ENCODE measurements around the gene AP3D1. TPM values are rescaled to one million over a fixed set of nuclear protein-coding genes. Genes with fewer than 3 reads are reported as not detected.

Gene AP3D1
- total RNA-seq, 2 experiments from 2014 or later = 60.5 to 64.2 TPM

DNA sequence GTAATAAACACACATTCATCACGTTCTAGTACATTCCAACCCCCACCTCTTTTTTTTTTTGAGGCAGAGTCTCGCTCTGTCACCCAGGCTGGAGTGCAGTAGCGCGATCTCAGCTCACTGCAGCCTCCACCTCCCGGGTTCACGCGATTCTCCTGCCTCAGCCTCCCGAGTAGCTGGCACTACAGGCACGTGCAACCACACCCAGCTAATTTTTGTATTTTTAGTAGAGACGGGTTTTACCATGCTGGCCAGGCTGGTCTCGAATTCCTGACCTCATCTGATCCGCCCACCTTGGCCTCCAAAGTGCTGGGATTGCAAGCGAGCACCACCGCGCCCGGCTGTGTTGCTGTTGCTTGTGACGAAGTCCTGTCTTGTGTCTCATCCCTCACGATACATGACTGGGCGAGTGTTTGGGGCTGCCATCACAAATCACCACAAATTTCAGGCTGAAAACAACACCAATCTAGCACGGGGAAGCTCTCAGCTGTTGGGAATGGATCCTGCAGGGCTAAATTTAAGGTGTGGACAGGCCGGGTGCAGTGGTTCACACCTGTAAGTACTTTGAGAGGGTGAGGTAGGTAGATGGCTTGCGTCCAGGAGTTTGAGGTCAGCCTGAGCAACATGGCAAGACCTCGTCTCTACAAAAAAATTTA, 70.9 kb downstream of the AP3D1 start:
- intact Hi-C loops (cut with micrococcal nuclease) = loop anchor here (5.0 kb wide), 1 partner anchor 63 kb away; the partner anchor contains the start of gene BTBD2
- peaks cover 40% of the 10 kb centered on the region for H3K4me1 Mint-ChIP-seq (ENCODE audit: low read depth)
- peak overlapping the region; percentile 98 for H3K27ac Mint-ChIP-seq
- DNase-seq = no peak
- no peaks in the 10 kb centered on the region for H3K27me3 Mint-ChIP-seq (ENCODE audit: low read depth)
- CTCF ChIA-PET = interaction anchor here (0.7 to 1.5 kb wide), 3 partner anchors 10 to 138 kb away, joined by 3 to 7 read pairs (median 3); no protein-coding TSS in a partner anchor
- peaks cover 69% of the 10 kb centered on the region for H3K36me3 Mint-ChIP-seq (ENCODE audit: low read depth)
- H3K9me3 Mint-ChIP-seq = no peaks in the 10 kb centered on the region
- H3K4me3 Mint-ChIP-seq = peak overlapping the region; percentile 64

- H3K27ac Mint-ChIP-seq = peak overlapping the region; percentile 98
- H3K9me3 Mint-ChIP-seq = no peaks in the 10 kb centered on the region
- intact Hi-C loops (cut with micrococcal nuclease) = loop anchor here (5.0 kb wide), 1 partner anchor 63 kb away; the partner anchor contains the start of gene BTBD2
These were observed 71.5 kb downstream of the AP3D1 start for GRCh38 chr19:2079865-2080301.

GRCh38 chr19:2079076-2079864, 72.1 kb downstream of the AP3D1 start:
- CTCF ChIA-PET = no interaction called here
- no peak for DNase-seq
- H3K4me1 Mint-ChIP-seq (ENCODE audit: low read depth) = peaks cover 37% of the 10 kb centered on the region
- H3K9me3 Mint-ChIP-seq = no peaks in the 10 kb centered on the region
- no peaks in the 10 kb centered on the region for H3K27me3 Mint-ChIP-seq (ENCODE audit: low read depth)
- peak overlapping the region; percentile 98 for H3K27ac Mint-ChIP-seq
- no peak overlapping the region for H3K4me3 Mint-ChIP-seq
- H3K36me3 Mint-ChIP-seq (ENCODE audit: low read depth) = peaks cover 63% of the 10 kb centered on the region
- intact Hi-C loops (cut with micrococcal nuclease) = no loop called here

More at GRCh38 chr19:2079865-2080301, 71.5 kb downstream of the AP3D1 start:
- H3K4me1 Mint-ChIP-seq (ENCODE audit: low read depth) = peaks cover 37% of the 10 kb centered on the region
- peak overlapping the region; percentile 55 for H3K4me3 Mint-ChIP-seq
- peaks cover 68% of the 10 kb centered on the region for H3K36me3 Mint-ChIP-seq (ENCODE audit: low read depth)
- DNase-seq = no peak
- no peaks in the 10 kb centered on the region for H3K27me3 Mint-ChIP-seq (ENCODE audit: low read depth)
- CTCF ChIA-PET = interaction anchor here (0.7 kb wide), 1 partner anchor 27 kb away, joined by 3 read pairs; no protein-coding TSS in a partner anchor

DNA sequence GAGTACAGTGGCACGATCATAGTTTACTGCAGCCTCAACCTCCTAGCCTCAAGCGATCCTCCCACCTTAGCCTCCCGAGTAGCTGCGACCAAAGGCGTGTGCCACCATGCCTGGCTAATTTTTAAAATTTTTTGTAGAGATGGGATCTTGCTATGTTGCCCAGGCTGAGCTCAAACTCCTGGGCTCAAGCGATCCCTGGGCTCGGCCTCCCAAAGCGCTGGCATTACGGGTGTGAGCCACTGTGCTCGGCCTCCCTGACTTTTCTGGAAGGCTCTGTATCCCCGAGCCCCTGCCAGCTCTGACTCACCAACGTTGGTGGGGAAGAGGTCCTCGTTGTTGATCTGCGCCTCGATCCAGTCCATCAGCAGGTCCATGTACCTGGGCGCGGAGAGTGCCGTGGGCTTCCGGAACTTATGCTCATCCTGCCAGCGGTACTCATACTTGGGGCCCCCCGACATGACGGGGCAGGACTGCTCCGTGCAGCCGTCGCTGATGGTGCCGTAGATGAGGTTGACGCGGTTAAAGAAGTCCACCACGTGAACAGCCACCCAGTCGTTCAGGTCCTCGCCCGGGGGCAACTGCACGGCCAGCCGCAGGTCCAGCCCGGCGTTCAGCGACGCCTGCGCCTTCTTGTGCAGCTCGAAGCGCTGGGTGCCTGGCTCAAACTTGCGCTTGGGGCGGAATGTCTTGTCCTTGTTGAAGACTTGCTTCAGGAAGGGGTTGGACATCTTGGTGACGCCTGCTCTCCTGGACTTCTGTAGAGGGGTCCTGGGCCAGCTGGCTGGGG, 73.3 kb downstream of the AP3D1 start:
- Mint-ChIP-seq H3K4me1 (ENCODE audit: low read depth) (peaks cover 37% of the 10 kb centered on the region), H3K9me3 (no peaks in the 10 kb centered on the region), H3K27ac (peak overlapping the region; percentile 36), H3K36me3 (ENCODE audit: low read depth) (peaks cover 57% of the 10 kb centered on the region), H3K27me3 (ENCODE audit: low read depth) (no peaks in the 10 kb centered on the region), H3K4me3 (no peak overlapping the region)
- CTCF ChIA-PET = interaction anchor here (0.7 kb wide), 1 partner anchor 72 kb away, joined by 3 read pairs; no protein-coding TSS in a partner anchor
- intact Hi-C loops (cut with micrococcal nuclease) = no loop called here
- DNase-seq = no peak

GRCh38 chr19:2077398-2077797, 74.0 kb downstream of the AP3D1 start:
- peaks cover 32% of the 10 kb centered on the region for H3K4me1 Mint-ChIP-seq (ENCODE audit: low read depth)
- CTCF ChIA-PET = interaction anchor here (0.7 kb wide), 1 partner anchor 71 kb away, joined by 3 read pairs; no protein-coding TSS in a partner anchor
- H3K9me3 Mint-ChIP-seq = no peaks in the 10 kb centered on the region
- H3K27me3 Mint-ChIP-seq (ENCODE audit: low read depth) = no peaks in the 10 kb centered on the region
- peak overlapping the region; percentile 36 for H3K27ac Mint-ChIP-seq
- no peak overlapping the region for H3K4me3 Mint-ChIP-seq
- peaks cover 55% of the 10 kb centered on the region for H3K36me3 Mint-ChIP-seq (ENCODE audit: low read depth)
- intact Hi-C loops (cut with micrococcal nuclease) = no loop called here
- no peak for DNase-seq

- H3K9me3 Mint-ChIP-seq = no peaks in the 10 kb centered on the region
- peaks cover 27% of the 10 kb centered on the region for H3K4me1 Mint-ChIP-seq (ENCODE audit: low read depth)
- no peak overlapping the region for H3K4me3 Mint-ChIP-seq
- no peak overlapping the region for H3K27ac Mint-ChIP-seq
- intact Hi-C loops (cut with micrococcal nuclease) = no loop called here
- no peak for DNase-seq
- H3K27me3 Mint-ChIP-seq (ENCODE audit: low read depth) = no peaks in the 10 kb centered on the region
- CTCF ChIA-PET = interaction anchor here (0.5 to 0.7 kb wide), 3 partner anchors 27 to 281 kb away, joined by 3 read pairs; no protein-coding TSS in a partner anchor
- H3K36me3 Mint-ChIP-seq (ENCODE audit: low read depth) = peaks cover 54% of the 10 kb centered on the region
These were observed 74.8 kb downstream of the AP3D1 start for GRCh38 chr19:2076526-2076944.

- CTCF ChIA-PET = no interaction called here
- H3K27me3 Mint-ChIP-seq (ENCODE audit: low read depth) = no peaks in the 10 kb centered on the region
- peaks cover 7% of the 10 kb centered on the region for H3K4me1 Mint-ChIP-seq (ENCODE audit: low read depth)
- H3K27ac Mint-ChIP-seq = peak overlapping the region; percentile 13
- H3K36me3 Mint-ChIP-seq (ENCODE audit: low read depth) = peaks cover 42% of the 10 kb centered on the region
- no peak overlapping the region for H3K4me3 Mint-ChIP-seq
- DNase-seq = no peak
- intact Hi-C loops (cut with micrococcal nuclease) = no loop called here
- H3K9me3 Mint-ChIP-seq = no peaks in the 10 kb centered on the region
These were observed 78.4 kb downstream of the AP3D1 start for GRCh38 chr19:2072757-2073551.

- Mint-ChIP-seq H3K36me3 (ENCODE audit: low read depth) (peaks cover 32% of the 10 kb centered on the region), H3K9me3 (no peaks in the 10 kb centered on the region), H3K27me3 (ENCODE audit: low read depth) (no peaks in the 10 kb centered on the region), H3K27ac (peak overlapping the region; percentile 67), H3K4me1 (ENCODE audit: low read depth) (peaks cover 7% of the 10 kb centered on the region), H3K4me3 (no peak overlapping the region)
- DNase-seq = no peak
- intact Hi-C loops (cut with micrococcal nuclease) = no loop called here
- CTCF ChIA-PET = interaction anchor here (0.7 to 1.4 kb wide), 4 partner anchors 10 to 125 kb away, joined by 5 to 7 read pairs (median 6); no protein-coding TSS in a partner anchor
These were observed 80.2 kb downstream of the AP3D1 start for GRCh38 chr19:2070986-2071673.

DNA sequence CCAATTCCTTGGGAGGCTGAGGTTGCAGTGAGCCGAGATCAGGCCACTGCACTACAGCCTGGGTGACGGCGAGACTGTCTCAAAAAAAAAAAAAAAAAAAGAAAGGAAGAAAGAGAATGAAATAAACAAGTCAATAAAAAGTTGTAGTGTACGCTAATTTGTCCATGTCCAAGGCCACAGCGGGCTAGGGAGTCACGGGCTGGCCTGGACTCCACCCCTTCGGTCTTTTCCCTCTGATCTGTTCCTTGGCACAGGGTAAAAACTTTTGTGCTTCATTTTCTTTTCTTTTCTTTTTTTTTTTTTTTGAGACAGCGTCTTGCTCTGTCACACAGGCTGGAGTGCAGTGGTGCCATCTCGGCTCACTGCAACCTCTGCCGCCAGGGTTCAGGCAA, 80.9 kb downstream of the AP3D1 start:
- no peaks in the 10 kb centered on the region for H3K9me3 Mint-ChIP-seq

GRCh38 chr19:2064788-2065524, 86.4 kb downstream of the AP3D1 start:
- no peaks in the 10 kb centered on the region for H3K9me3 Mint-ChIP-seq
- H3K36me3 Mint-ChIP-seq (ENCODE audit: low read depth) = no peaks in the 10 kb centered on the region
- H3K27me3 Mint-ChIP-seq (ENCODE audit: low read depth) = no peaks in the 10 kb centered on the region
- intact Hi-C loops (cut with micrococcal nuclease) = loop anchor here (5.0 kb wide), 2 partner anchors 168 to 183 kb away; no protein-coding TSS in a partner anchor
- H3K27ac Mint-ChIP-seq = no peak overlapping the region
- DNase-seq = no peak
- CTCF ChIA-PET = no interaction called here
- H3K4me1 Mint-ChIP-seq (ENCODE audit: low read depth) = peaks cover 20% of the 10 kb centered on the region
- no peak overlapping the region for H3K4me3 Mint-ChIP-seq

More for the DNA sequence above, 80.9 kb downstream of the AP3D1 start:
- CTCF ChIA-PET = interaction anchor here (0.6 to 2.0 kb wide), 11 partner anchors 10 to 326 kb away, joined by 3 to 9 read pairs (median 5); no protein-coding TSS in a partner anchor
- H3K27ac Mint-ChIP-seq = no peak overlapping the region
- DNase-seq = no peak
- peaks cover 7% of the 10 kb centered on the region for H3K4me1 Mint-ChIP-seq (ENCODE audit: low read depth)
- H3K27me3 Mint-ChIP-seq (ENCODE audit: low read depth) = no peaks in the 10 kb centered on the region
- no peak overlapping the region for H3K4me3 Mint-ChIP-seq
- H3K36me3 Mint-ChIP-seq (ENCODE audit: low read depth) = peaks cover 28% of the 10 kb centered on the region
- intact Hi-C loops (cut with micrococcal nuclease) = no loop called here
